Measurements from ENCODE around the gene MICAL3.

MICAL3 gene

GRCh38 chr22:17743661-17744411 is 280.5 kb downstream of the MICAL3 start:
- TF ChIP-seq CTCF (conservative IDR thresholded peaks at IDR 0.05; ENCODE audit: low read depth, low read length) = no peak
- H3K4me3 ChIP-seq (ENCODE audit: low read length) = no peak overlapping the region
- DNase-seq (ENCODE audit: low read depth) = no peak

- H3K4me3 ChIP-seq (ENCODE audit: low read length) = no peak overlapping the region
- peak; percentile 37 for DNase-seq (ENCODE audit: low read depth)
- TF ChIP-seq CTCF (conservative IDR thresholded peaks at IDR 0.05; ENCODE audit: low read depth, low read length) = peak; percentile 92
These were observed 281.8 kb downstream of the MICAL3 start for GRCh38 chr22:17742527-17742902.

- DNase-seq (ENCODE audit: low read depth) = no peak
- no peak for TF ChIP-seq CTCF (conservative IDR thresholded peaks at IDR 0.05; ENCODE audit: low read depth, low read length)
- H3K4me3 ChIP-seq (ENCODE audit: low read length) = no peak overlapping the region
These were observed 282.4 kb downstream of the MICAL3 start for GRCh38 chr22:17741866-17742526.

- DNase-seq (ENCODE audit: low read depth) = no peak
- TF ChIP-seq CTCF (conservative IDR thresholded peaks at IDR 0.05; ENCODE audit: low read depth, low read length) = no peak
- H3K4me3 ChIP-seq (ENCODE audit: low read length) = no peak overlapping the region
These were observed 285.0 kb downstream of the MICAL3 start for GRCh38 chr22:17739196-17739975.

GRCh38 chr22:17738386-17739128 is 285.8 kb downstream of the MICAL3 start:
- no peak for DNase-seq (ENCODE audit: low read depth)
- no peak for TF ChIP-seq CTCF (conservative IDR thresholded peaks at IDR 0.05; ENCODE audit: low read depth, low read length)
- H3K4me3 ChIP-seq (ENCODE audit: low read length) = no peak overlapping the region

Measured in retinal pigment epithelial cell (primary cell).